ENCODE measurements around the gene AATK.

DNA sequence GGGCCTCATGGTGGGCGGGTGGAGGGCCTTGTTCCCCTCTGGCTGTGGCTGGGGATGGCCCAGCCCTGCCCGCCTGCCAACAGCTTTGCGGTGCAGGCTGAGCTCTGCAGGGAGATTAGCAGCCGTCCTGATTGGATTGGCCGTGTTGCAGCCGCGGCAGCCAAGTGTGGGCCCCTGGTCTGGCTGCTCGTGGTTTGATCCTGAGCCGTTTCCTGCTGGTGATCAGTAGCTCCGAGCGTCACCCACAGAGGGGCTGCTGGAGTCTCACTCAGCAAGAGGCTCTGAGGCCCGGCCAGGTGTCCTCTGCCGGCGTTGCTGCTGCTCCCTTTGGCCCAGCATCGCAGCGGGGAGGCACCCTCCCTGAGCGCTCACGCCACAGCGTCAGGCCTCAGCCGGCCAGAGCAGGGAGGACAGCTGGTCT is 98.6 kb downstream of the AATK start:
- TF ChIP-seq CTCF (IDR thresholded peaks at IDR 0.05) (no peak), POLR2A (IDR thresholded peaks at IDR 0.05) (no peak)

All from thyroid gland (tissue), 4 donors.